Activated CD4-positive, alpha-beta T cell treated with anti-CD3 and anti-CD28 coated beads for 36 hours (primary cell): ENCODE measurements around the gene FARS2. TPM values are rescaled to one million over a fixed set of nuclear protein-coding genes. Genes with fewer than 3 reads are reported as not detected.
A peak's percentile ranks its signal among the peaks of the same experiment; 100 is the strongest.
"Not testable (repeated sequence)": the region's sequence is repeated elsewhere in the genome, so short reads cannot be mapped to it uniquely, and the experiment has no call there.

Experiments
- ATAC-seq: fragments of 200-7000 bp; cut with Tn5 transposase; one replicate; pipeline ENCODE4 v1.10.0; 2021; ENCODE audit warnings: mild to moderate bottlenecking, moderate library complexity
- CTCF ChIA-PET: fragments of 350-600 bp; sonication (Branson Sonifier 250); formaldehyde crosslinking; loops from one replicate; lab custom pipeline; 2021; ENCODE audit warnings: antibody characterized with exemption; lab: Charles Lee
- POLR2A ChIA-PET: fragments of 350-600 bp; sonication (Branson Sonifier 250); formaldehyde crosslinking; loops from one replicate; lab custom pipeline; 2021; ENCODE audit warnings: antibody characterized with exemption, inconsistent platforms; lab: Charles Lee
- DNase-seq: peaks from one replicate; pipeline ENCODE4 v3.0.0-alpha.2; 2020
- H3K27ac Mint-ChIP-seq: one replicate; pipeline ENCODE4 v1.8.0; 2021; ENCODE audit warnings: mixed read lengths
- H3K27me3 Mint-ChIP-seq: one replicate; pipeline ENCODE4 v1.8.0; 2021; ENCODE audit warnings: mixed read lengths
- H3K36me3 Mint-ChIP-seq: one replicate; pipeline ENCODE4 v1.8.0; 2021; ENCODE audit warnings: low read depth, mixed read lengths
- H3K4me1 Mint-ChIP-seq: one replicate; pipeline ENCODE4 v1.8.0; 2021; ENCODE audit warnings: mixed read lengths
- H3K4me3 Mint-ChIP-seq: one replicate; pipeline ENCODE4 v1.8.0; 2021; ENCODE audit warnings: mild to moderate bottlenecking, moderate library complexity, mixed read lengths
- H3K9me3 Mint-ChIP-seq: one replicate; pipeline ENCODE4 v1.8.0; 2021; ENCODE audit warnings: low read depth, mixed read lengths
- intact Hi-C, 2 experiments: fragments of 100-400 bp; cut with DNase I in 1 of 2; cut with micrococcal nuclease in 1 of 2; formaldehyde crosslinking; loops; one replicate each; pipeline versions ENCODE4 v1.14.2 to v1.15.1; 2022 to 2024; cut with DNase I, micrococcal nuclease
- total RNA-seq, 2 experiments: library from RNA; stranded (reverse); gene quantifications; one replicate each; pipeline ENCODE4 v1.2.3, GENCODE V29; 2021

The FARS2 gene
- total RNA-seq, 2 experiments from 2014 or later: 17.6 to 18.4 TPM

DNA sequence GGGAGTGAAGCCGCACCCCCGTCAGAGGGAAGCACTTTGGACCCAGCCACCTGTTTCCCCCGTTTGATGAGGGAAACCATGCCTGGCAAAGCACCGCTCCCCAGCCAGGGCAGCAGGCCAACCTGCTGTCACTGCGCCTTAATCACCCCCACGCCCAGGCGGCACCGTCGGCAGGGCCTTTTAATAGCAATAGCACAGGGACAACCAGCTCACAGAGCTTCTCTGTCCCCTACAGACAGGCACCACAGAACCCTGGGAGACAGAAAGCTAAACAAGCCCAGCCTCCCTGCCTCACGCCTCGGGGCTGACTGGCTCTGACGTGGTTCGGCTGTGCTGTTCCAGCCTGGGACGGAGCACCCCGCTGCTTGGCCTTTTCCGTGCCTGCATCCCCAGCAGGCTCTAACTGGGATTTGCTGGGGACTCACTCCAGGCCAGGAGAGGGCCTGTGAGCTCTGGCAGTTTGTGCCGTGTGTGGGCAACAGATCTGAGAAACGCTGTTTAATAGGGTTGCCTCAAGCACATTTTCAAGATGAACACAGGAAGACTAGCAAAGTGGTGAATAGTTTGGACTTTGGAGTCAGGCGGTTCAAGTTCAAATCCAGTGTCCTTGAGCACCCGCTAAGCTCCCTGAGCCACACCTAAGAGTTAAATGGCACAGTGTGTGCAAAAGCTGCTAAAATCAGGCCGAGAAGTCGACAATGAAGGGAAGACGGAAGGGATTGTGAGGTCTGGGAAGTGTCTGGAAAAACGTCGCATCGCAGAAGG lies 521.7 kb downstream of the FARS2 start:
- intact Hi-C loops: no loop called here
- no peaks in the 10 kb centered on the region for H3K27me3 Mint-ChIP-seq
- CTCF ChIA-PET: interaction anchor here (0.5 kb wide), 1 partner anchor 110 kb away, joined by 4 read pairs; no protein-coding TSS in a partner anchor
- H3K4me1 Mint-ChIP-seq: peaks cover 9% of the 10 kb centered on the region
- no peak overlapping the region for H3K4me3 Mint-ChIP-seq
- POLR2A ChIA-PET: no interaction called here
- H3K9me3 Mint-ChIP-seq: no peaks in the 10 kb centered on the region
- no peaks in the 10 kb centered on the region for H3K36me3 Mint-ChIP-seq
- ATAC-seq (no peak), DNase-seq (no peak)
- no peak overlapping the region for H3K27ac Mint-ChIP-seq

DNA sequence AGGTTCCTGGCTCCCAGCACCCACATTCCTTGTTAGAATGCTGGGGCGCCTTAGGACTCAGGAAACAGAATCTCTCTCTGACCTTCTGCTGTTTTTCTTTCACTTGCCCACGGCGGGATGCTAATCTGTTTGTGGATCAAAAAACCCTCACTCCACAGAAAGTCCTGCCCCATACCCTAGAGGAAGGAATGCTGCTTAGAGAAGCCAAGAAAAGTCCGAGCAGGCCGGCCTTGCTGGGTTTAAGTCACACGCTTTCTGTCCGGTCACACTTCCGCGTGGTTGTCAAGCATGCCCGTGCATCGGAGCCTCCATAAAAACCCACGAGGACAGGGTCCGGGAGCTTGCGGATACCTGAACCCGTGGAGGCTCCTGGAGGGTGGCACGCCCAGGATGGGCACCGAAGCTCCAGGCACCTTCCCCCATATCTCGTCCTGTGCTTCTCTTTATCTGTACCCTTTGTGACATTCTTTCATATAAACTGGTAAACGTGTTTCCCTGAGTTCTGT lies 522.3 kb downstream of the FARS2 start:
- ChIA-PET POLR2A (no interaction called here), CTCF (no interaction called here)

DNA sequence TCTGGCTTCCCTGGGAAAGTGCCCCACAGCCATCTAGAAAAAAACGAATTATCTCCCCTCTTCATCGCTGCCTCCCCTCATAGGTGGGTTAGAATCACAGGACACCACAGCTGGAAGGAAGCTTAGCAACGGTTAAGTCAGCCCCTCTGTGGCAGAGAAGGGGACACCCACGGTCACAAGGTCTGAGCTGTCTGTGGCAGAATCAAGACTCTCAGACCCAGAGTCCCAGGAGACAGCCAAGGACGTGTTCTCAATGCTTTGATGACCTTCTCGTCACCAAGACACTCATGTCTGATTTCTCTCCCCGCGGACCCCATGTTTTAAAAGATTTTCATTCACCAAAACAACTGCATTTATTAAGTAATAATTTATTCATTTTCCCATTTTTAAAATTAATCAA lies 523.9 kb downstream of the FARS2 start:
- no peak overlapping the region for H3K27ac Mint-ChIP-seq
- no peaks in the 10 kb centered on the region for H3K9me3 Mint-ChIP-seq
- CTCF ChIA-PET: no interaction called here
- POLR2A ChIA-PET: no interaction called here
- ATAC-seq (no peak), DNase-seq (no peak)
- no peak overlapping the region for H3K4me3 Mint-ChIP-seq
- no peaks in the 10 kb centered on the region for H3K36me3 Mint-ChIP-seq
- intact Hi-C loops: no loop called here
- peaks cover 9% of the 10 kb centered on the region for H3K4me1 Mint-ChIP-seq
- no peaks in the 10 kb centered on the region for H3K27me3 Mint-ChIP-seq

More for the DNA sequence above, 522.3 kb downstream of the FARS2 start:
- no peak for ATAC-seq
- Mint-ChIP-seq H3K4me3 (no peak overlapping the region), H3K36me3 (no peaks in the 10 kb centered on the region), H3K27ac (no peak overlapping the region), H3K4me1 (peaks cover 9% of the 10 kb centered on the region), H3K27me3 (no peaks in the 10 kb centered on the region), H3K9me3 (no peaks in the 10 kb centered on the region)
- DNase-seq: no peak
- intact Hi-C loops: no loop called here

DNA sequence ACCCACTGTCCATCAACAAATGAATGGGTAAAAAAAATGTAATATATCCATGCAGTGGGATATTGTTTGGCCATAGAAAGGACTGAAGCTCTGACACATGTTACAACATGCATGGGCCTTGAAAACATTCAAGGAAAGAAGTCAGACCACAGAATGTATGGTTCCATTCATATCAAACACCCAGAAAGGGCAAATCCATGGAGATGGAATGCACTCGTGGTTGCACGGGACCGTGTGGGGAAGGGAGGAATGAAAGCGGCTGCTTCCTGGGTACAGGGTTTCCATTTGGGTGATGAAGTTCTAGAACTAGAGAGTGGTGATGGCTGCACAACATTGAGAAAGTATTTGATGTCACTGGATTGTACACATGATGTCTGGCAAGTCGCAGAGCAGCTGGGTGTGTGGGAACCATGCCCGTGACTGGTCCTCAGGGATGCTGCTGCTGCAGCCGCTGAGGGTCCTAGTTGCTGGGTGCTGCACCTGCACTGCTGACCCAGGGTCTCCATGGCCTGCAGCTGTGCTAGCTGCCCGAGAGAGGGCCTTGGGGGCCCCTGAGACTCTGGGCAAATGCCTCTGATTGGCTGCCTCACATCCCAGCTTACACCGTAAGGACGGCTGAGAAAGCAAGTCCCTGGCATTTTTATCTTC lies 525.1 kb downstream of the FARS2 start:
- H3K4me3 Mint-ChIP-seq: no peak overlapping the region
- DNase-seq: no peak
- ATAC-seq: no peak
- no peaks in the 10 kb centered on the region for H3K27me3 Mint-ChIP-seq
- no peaks in the 10 kb centered on the region for H3K36me3 Mint-ChIP-seq
- intact Hi-C loops: no loop called here
- H3K27ac Mint-ChIP-seq: no peak overlapping the region
- no peaks in the 10 kb centered on the region for H3K9me3 Mint-ChIP-seq
- ChIA-PET CTCF (interaction anchor here (0.8 kb wide), 1 partner anchor 10 kb away, joined by 3 read pairs; no protein-coding TSS in a partner anchor), POLR2A (no interaction called here)
- peaks cover 9% of the 10 kb centered on the region for H3K4me1 Mint-ChIP-seq

DNA sequence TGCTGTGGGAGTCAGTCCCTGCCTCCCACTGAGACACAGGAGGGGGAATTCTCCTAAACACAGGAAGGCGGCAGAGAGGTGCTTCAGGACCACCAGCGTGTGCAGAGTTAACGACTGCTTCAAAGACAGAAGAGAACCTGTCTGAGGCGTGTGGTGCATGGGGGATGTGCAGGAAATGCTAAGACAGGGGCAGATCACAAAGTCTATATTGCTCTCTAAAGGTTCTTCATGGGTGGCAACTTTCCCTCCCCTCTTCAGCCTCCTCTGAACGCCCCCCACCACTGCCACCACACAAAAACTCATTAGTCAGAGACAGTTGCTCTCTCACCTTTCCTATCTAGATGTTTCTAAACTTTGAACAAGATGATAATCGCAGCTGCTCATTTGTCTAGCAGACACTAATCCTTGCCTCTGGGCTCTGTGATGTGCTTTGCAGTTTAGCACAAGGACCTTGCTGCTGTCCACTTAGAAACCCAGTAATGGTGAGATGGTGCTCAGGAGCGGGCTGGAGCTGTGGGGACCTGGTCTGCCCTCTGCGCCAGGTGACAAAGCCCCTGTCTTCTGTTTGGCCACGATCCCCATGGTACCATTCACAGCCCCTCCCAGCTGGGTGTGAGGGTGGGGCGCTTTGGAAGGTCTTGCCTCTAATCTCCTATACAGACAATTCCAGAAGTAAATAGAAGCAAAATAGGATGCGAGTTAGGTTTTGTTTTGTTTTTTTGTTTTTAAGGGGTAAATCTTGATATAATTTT lies 525.8 kb downstream of the FARS2 start:
- Mint-ChIP-seq H3K9me3 (no peaks in the 10 kb centered on the region), H3K27ac (no peak overlapping the region), H3K4me1 (peaks cover 9% of the 10 kb centered on the region), H3K4me3 (no peak overlapping the region), H3K36me3 (no peaks in the 10 kb centered on the region), H3K27me3 (no peaks in the 10 kb centered on the region)
- intact Hi-C loops: no loop called here
- POLR2A ChIA-PET: no interaction called here
- CTCF ChIA-PET: no interaction called here
- ATAC-seq (no peak), DNase-seq (no peak)

DNA sequence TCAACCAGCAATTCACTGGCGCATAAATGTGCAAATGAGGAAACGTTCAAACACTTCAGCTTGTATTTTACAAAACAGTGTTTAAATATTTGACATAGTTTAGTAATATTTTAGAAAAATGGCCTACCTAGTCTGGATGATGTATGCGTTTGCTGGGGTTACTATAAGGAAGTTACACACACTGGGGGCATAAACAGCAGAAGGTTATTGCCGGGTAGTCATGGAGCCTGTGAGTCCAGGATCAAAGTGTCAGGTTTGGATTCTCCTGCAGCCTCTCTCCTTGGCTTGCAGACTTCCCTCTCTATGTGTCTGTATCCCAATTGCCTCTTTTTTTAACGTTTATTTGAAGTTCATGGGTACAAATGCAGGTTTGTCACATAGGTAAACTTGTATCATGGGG lies 528.1 kb downstream of the FARS2 start:
- POLR2A ChIA-PET, CTCF ChIA-PET, H3K27me3 Mint-ChIP-seq, intact Hi-C loops, ATAC-seq, H3K36me3 Mint-ChIP-seq, H3K9me3 Mint-ChIP-seq, H3K4me1 Mint-ChIP-seq, H3K4me3 Mint-ChIP-seq, H3K27ac Mint-ChIP-seq, DNase-seq: not testable (repeated sequence)

DNA sequence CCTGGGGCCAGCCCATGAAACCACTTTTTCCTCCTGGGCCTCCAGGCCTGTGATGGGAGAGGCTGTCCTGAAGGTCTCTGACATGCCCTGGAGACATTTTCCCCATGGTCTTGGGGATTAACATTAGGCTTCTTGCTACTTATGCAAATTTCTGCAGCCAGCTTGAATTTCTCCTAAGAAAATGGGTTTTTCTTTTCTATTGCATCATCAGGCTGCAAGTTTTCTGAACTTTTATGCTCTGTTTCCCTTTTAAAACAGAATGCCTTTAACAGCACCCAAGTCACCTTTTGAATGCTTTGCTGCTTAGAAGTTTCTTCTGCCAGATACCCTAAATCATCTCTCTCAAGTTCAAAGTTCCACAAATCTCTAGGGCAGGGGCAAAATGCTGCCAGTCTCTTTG lies 535.2 kb downstream of the FARS2 start:
- ATAC-seq, H3K4me1 Mint-ChIP-seq, H3K36me3 Mint-ChIP-seq, DNase-seq, H3K27ac Mint-ChIP-seq, POLR2A ChIA-PET, H3K4me3 Mint-ChIP-seq, H3K27me3 Mint-ChIP-seq, intact Hi-C loops: not testable (repeated sequence)
- CTCF ChIA-PET: interaction anchor here (0.6 kb wide), 1 partner anchor 181 kb away, joined by 3 read pairs; no protein-coding TSS in a partner anchor
- H3K9me3 Mint-ChIP-seq: peaks cover 11% of the 10 kb centered on the region

DNA sequence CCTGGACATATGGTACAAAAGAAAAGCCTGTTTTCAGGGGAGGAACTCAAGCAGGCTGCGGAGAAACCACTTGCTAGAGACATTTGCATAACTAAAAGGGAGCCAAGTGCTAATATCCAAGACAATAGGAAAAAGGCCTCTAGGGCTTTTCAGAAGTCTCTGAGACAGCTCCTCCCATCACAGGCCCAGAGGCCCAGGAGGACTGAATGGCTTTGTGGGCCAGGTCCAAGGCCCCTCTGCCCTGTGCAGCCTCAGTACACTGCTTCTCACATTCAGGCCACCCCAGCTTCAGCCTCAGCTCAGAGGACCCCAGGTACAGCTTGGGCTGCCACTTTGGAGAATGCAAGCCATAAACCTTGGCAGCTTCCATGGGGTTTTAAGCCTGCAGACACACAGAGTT lies 545.1 kb downstream of the FARS2 start:
- CTCF ChIA-PET: interaction anchor here (0.7 kb wide), 1 partner anchor 335 kb away, joined by 3 read pairs; no protein-coding TSS in a partner anchor
- DNase-seq, H3K27me3 Mint-ChIP-seq, POLR2A ChIA-PET, H3K9me3 Mint-ChIP-seq, H3K27ac Mint-ChIP-seq, H3K4me1 Mint-ChIP-seq, H3K4me3 Mint-ChIP-seq, ATAC-seq, intact Hi-C loops, H3K36me3 Mint-ChIP-seq: not testable (repeated sequence)

DNA sequence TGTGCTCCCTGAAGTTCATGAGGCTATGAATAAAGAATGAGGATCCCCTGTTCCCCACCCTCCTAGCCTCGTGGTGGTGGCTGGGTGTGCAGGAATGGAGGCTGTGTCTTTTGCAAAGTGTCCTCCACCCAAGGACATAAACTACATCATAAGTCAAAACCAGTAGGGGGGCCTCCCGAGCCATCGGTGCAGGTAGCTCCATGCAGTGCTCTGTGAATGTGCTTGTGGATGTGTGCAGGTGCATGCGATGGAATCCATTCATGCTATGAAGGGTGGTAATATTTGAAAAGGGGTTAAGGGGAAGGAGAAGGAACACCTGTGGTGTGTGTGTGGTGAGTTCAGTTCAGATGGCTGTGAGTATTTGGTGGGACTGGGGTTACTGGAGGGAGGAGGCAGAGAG lies 548.1 kb downstream of the FARS2 start:
- DNase-seq (peak; percentile 25), ATAC-seq (no peak)
- Mint-ChIP-seq H3K27me3 (no peaks in the 10 kb centered on the region), H3K36me3 (peaks cover 3% of the 10 kb centered on the region), H3K4me1 (peaks cover 25% of the 10 kb centered on the region), H3K27ac (no peak overlapping the region), H3K4me3 (no peak overlapping the region), H3K9me3 (peaks cover 4% of the 10 kb centered on the region)
- CTCF ChIA-PET: interaction anchor here (0.7 kb wide), 1 partner anchor 113 kb away, joined by 3 read pairs; no protein-coding TSS in a partner anchor
- intact Hi-C loops: no loop called here
- POLR2A ChIA-PET: no interaction called here

DNA sequence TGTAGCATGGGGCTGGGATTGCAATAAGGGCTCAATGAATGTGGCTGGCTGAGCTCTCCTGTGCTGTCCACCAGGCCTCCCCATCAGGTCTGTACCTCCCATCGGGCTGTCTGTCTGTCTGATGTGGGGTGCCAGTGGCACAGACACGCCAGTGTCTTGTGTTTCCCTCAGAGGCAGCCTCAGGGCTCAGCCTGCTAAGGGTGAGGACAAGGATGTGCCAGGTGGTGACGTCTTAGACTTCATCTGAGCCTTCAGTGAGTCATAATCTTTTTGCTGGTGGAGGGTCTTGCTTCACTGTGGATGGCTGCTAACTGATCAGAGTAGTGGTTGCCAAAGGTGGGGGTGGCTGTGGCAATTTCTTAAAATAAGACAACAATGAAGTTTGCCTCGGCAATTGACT lies 550.7 kb downstream of the FARS2 start:
- intact Hi-C loops: no loop called here
- ATAC-seq (no peak), DNase-seq (no peak)
- Mint-ChIP-seq H3K27ac (no peak overlapping the region), H3K36me3 (no peaks in the 10 kb centered on the region), H3K4me3 (no peak overlapping the region), H3K27me3 (no peaks in the 10 kb centered on the region), H3K4me1 (peaks cover 25% of the 10 kb centered on the region), H3K9me3 (no peaks in the 10 kb centered on the region)
- POLR2A ChIA-PET: no interaction called here
- CTCF ChIA-PET: no interaction called here

DNA sequence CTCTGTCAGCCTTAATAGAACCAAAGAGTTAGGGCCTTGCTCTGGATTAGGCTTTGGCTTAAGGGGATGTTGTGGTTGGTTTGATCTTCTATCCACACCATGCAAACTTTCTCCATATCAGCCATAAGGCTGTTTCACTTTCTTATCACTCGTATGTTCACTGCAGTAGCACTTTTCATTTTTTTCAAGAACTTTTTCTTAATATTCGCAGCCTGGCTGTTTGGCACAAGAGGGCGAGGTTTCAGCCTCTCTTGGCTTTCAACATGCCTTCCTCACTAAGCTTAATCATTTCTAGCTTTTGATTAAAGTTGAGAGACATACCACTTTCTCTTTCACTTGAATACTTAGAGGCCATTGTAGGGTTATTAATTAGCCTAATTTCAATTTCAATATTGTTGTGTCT lies 552.3 kb downstream of the FARS2 start:
- H3K27ac Mint-ChIP-seq: no peak overlapping the region
- H3K27me3 Mint-ChIP-seq: no peaks in the 10 kb centered on the region
- peak; percentile 84 for ATAC-seq
- intact Hi-C loops: no loop called here
- peak; percentile 33 for DNase-seq
- POLR2A ChIA-PET: interaction anchor here (0.6 kb wide), 1 partner anchor 38 kb away, joined by 4 read pairs; no protein-coding TSS in a partner anchor
- H3K4me3 Mint-ChIP-seq: no peak overlapping the region
- CTCF ChIA-PET: no interaction called here
- no peaks in the 10 kb centered on the region for H3K9me3 Mint-ChIP-seq
- peaks cover 25% of the 10 kb centered on the region for H3K4me1 Mint-ChIP-seq
- H3K36me3 Mint-ChIP-seq: no peaks in the 10 kb centered on the region
